OCI-LY3 (cell line): Measurements from ENCODE around the gene NOL4L.

Experiments
- CTCF ChIP-seq: fragments of 200-600, 300-600 bp; sonication (generic); IDR thresholded peaks from 2 replicates; pipeline ENCODE4 v1.5.1; 2014; ENCODE audit warnings: antibody characterized with exemption, low read length, low read depth
- EZH2phosphoT487 ChIP-seq: fragments of 200-600 bp; shearing (Covaris generic); IDR thresholded peaks from 2 replicates; pipeline ENCODE4 v1.6.1; 2018; ENCODE audit warnings: antibody characterized with exemption, mixed run types, low read depth

- TF ChIP-seq CTCF (no peak), EZH2phosphoT487 (no peak)
Measured at GRCh38 chr20:32510601-32511357, 74.4 kb downstream of the NOL4L start.
